HG03571 (cell line): Measurements from ENCODE around the gene MEF2D.

Source experiments
- ATAC-seq: cut with Tn5 transposase; IDR thresholded peaks from one replicate; pipeline ENCODE4 v1.9.1; 2021; ENCODE audit not compliant: unreplicated experiment

Gene MEF2D

GRCh38 chr1:156448134-156448967 lies 52.2 kb downstream of the MEF2D start:
- no peak for ATAC-seq

DNA sequence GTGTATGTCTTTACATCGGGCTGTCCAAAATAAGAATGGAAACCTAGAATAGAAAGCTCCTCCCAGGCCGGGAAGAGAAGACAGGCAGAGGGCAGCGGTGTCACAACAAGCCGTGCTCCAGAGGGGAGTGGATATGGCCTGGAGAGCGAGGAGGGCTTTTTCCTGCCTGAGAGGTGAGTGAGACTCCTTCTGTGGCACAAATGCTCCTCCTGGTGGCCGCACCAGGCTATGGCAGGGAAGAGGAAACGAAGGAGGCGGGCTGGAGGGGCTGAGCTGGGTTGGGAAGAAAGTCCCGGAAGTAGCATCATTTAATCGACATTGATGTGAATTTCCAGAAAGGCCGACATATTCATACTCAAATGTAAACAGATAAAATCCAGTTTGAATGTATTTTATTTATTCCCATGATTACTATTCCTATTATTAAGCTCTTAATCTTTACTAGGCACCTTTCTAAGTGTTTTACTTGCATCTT lies 54.7 kb downstream of the MEF2D start:
- no peak for ATAC-seq

DNA sequence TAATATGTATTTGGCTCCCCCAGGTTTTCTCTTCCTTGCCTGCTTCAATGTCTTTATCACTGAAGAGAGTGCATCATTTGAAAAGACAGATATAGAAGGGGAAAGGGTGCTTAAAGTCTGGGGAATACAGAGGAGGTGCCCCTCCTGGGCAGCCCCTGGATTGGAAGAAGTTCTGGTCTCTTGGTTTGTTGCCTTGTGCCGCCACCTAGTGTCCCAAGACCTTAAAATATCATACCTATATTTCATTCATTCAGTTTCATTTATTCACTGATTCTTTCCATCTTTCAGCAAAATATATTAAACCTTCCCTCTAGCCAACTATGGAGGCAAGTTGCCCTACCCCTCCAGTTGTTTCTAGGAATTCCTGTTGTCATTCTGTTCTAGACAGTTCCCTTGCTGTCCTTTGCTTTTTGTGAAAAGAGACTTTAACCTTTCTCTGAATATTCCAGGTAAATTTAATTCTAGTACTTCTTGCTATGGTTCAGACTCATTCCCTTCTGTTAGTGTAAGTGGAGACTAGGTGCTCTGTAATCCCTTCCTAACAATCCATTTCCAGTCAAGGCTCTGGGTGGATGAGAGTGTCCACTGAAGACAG lies 56.1 kb downstream of the MEF2D start:
- ATAC-seq = no peak

GRCh38 chr1:156443286-156443685 lies 57.3 kb downstream of the MEF2D start:
- ATAC-seq = no peak

- ATAC-seq = no peak
Measured at GRCh38 chr1:156440654-156441437, 59.7 kb downstream of the MEF2D start.

DNA sequence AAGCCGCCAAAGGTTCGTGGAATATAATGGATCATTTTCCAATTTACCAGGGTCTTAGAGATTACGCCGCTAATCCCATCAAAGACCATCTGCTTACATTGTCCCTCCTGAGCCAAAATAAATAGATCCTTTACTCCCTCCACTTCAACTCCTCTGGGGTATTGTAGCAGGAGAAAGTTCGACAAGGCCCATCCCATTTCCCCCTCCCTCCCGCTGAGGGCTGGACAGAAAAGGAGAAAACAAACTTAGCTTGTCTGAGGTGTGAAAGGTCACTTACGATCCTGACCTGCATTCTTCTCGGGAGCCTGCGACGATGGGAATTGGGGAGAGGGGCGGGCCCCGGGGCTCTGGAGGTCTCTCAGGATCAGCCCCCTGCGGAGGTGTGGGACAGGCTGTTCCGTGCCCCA lies 60.8 kb downstream of the MEF2D start:
- no peak for ATAC-seq

DNA sequence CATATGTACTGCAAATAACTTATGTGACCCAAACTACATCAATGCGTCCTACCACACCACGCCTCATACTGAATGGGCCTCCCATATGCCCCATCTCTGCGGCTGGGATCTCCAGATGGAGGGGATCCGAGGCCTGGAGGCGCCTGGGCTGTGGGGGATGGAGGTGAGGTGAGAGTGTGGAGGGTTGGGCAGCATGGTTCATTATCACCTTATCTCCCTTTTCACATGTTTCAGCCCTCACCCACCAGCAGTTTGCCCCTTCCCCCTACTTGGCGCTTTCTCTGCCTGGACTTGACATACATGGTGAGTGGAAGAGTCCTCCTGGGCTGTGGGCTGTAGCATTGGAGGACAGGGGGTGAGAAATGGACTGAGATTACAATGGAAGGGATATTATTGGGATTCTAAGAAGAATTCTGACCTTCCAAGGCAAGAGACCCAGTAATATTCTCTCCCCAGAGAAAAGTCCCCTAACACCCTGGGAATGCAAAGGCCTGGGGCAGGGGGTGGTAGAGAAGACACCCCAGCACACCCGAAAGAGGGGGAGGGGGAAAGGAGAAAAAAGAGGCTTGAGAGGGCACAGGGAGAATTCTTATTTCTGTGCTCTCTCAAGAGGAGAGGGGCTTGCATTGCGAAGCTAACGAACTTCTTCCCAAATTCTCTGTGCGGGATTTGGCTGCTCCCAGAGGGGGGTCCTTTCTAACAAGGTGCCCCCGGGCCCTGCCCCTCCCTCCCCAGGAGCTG lies 61.4 kb downstream of the MEF2D start:
- no peak for ATAC-seq

DNA sequence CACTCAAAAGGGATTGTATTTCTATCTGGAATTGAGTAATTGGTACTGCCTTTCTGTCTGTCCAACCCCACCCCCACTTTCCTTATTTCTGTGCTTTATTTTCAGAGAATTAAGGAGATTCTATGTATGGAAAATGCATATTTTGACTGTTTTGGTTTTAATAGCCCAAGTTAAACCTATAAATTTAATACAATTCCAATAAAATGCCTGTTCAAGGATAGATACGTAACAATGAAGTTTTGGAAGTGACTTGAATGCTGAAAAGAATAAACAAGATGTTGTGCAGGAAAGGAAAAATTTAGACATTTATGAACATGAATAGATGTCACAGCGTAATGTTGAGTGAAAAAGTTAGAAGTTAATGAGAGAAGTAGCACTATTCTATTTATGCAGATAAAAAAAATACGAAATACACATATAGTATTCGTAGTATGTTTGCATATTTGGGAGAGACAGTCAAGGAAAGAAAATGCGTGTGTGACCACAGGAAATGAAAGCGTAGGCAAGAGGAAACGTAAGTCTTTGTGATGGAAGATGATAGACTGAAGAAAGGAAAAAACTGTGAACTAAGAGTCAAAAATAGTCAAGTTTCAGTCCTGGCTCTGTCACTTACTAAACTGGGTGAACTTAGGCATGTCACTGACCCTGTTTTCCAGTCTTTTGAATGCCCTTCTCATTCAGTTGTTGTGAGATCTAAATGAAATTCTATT lies 62.1 kb downstream of the MEF2D start:
- ATAC-seq = no peak

GRCh38 chr1:156437037-156437867 lies 63.3 kb downstream of the MEF2D start:
- ATAC-seq = no peak

GRCh38 chr1:156436141-156437036 lies 64.2 kb downstream of the MEF2D start:
- ATAC-seq = no peak

DNA sequence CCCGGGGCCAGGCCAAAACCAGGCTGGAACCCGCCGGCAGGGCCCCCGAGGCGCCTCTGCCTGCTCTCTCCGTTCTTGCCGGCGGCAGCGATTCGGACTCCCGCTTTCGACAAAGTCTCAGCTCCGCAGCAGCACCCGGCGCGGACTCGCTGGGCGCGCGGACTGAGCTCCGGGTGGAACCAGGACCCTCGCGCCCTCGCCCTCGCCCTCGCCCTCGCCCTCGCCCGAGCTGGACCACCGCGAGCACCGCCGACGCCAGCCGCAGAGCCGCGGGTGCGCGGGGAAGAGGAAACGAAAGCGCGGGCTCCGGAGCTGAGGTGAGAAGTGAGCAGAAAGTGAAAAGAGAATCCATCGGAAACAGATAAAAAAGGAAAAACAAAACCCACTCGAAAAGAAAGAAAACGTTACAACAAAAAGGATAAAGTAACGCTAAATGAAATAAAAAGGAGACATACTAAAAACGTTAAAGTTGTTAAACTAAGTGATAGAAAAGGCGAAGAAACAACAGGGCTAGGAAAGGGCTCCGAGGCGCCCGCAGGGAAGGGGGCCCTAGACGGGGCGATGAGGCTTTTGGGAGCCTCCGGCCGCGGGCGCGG lies 64.9 kb downstream of the MEF2D start:
- no peak for ATAC-seq

DNA sequence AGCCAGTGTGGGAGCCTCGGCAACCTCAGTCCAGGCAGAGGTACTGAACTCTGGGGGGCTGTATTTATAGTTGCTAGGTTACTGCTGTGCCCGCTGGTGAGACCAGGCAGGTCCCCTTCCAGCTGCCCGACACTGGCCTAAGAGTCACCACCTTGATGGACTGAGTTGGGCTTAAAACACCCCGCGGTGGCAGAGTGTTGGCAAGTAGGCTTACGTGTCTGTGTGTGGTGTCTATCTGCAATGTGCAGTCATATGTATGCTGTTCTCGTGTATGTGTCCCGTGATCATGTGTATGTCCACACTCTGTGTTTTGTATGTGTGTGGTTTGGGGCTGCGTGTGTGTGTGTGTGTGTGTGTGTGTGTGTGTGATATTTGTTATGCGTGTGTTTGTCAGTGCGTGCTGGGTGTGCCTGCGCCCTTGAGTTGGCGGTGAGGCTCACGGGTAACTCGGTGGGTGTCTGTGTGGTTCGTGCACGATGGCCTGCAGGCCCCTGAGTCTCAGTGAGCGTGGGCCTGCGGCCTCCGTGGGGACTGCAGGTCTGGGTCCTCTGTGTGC lies 65.5 kb downstream of the MEF2D start:
- no peak for ATAC-seq

- no peak for ATAC-seq
Measured at GRCh38 chr1:156433602-156434001, 67.0 kb downstream of the MEF2D start.

GRCh38 chr1:156433032-156433431 lies 67.5 kb downstream of the MEF2D start:
- ATAC-seq = no peak

- no peak for ATAC-seq
Measured at GRCh38 chr1:156432669-156433018, 67.9 kb downstream of the MEF2D start.

DNA sequence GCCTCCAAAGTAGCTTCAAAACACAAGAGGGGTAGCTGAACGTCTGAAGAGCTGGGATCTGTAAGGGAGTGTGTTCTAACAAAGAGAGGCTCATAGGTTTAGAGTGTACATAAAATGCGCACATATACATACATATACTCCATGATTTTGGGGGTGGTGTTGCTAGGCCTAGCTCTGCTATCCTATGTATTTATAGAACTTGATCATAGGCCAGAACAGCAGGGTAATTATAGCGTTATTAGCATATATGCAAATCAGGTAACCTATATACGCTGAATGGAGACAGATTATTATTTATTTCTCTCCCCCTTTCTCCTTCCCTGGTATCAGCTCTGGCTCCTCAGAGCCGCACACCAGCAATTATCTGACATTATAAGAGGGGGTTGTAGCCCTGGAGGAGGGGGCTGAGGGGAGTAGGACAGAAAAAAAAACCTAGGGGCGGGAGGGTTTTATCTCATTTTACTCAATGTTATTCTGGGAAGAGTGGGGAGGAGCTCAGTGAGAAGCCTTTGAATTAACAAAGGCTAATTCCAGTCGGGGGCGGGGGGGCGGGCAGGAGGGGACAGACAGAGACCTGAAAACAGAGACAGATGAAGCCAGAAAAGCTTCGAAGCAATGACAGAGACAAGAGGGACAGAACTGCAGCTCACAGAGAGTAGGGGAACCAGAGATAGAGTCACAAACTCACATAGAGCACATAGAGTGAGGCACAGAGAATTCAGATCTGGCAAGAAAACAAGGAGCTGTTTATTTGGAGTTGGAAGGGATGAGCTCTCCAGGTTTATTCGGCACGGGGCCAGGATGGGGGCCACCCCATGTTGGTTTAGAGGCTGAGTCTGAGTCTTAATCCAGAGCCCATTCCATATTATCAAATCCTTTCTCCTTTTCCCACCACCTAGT lies 68.6 kb downstream of the MEF2D start:
- ATAC-seq = no peak

DNA sequence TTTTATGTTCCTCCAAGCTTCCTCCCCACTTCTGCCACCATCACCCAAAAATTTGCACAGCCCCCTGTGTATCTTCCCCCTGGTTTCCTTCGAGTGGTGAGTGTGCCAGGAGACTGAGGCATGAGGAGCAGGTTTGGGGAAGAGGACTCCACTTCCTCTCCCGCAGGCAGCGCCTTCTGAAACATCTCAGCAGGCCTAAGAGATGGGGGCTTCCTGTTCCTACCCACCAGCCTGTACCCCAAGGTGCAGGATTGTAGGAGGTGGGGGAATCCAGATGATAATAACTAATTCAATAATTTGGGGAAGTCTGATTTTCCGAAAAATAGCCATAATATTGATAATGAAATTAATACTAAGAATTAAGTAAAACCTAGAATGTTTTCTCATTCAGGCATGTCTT lies 69.2 kb downstream of the MEF2D start:
- no peak for ATAC-seq
